ENCODE measurements around the gene DPP3. TPM values are rescaled to one million over a fixed set of nuclear protein-coding genes. Genes with fewer than 3 reads are reported as not detected.
A peak's percentile ranks its signal among the peaks of the same experiment; 100 is the strongest.
"Not testable (repeated sequence)": the region's sequence is repeated elsewhere in the genome, so short reads cannot be mapped to it uniquely, and the experiment has no call there.

DPP3 gene, protein sequence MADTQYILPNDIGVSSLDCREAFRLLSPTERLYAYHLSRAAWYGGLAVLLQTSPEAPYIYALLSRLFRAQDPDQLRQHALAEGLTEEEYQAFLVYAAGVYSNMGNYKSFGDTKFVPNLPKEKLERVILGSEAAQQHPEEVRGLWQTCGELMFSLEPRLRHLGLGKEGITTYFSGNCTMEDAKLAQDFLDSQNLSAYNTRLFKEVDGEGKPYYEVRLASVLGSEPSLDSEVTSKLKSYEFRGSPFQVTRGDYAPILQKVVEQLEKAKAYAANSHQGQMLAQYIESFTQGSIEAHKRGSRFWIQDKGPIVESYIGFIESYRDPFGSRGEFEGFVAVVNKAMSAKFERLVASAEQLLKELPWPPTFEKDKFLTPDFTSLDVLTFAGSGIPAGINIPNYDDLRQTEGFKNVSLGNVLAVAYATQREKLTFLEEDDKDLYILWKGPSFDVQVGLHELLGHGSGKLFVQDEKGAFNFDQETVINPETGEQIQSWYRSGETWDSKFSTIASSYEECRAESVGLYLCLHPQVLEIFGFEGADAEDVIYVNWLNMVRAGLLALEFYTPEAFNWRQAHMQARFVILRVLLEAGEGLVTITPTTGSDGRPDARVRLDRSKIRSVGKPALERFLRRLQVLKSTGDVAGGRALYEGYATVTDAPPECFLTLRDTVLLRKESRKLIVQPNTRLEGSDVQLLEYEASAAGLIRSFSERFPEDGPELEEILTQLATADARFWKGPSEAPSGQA
- total RNA-seq (2014; rRNA removed) (135 and 165 TPM in 2 replicates), Bru-seq, nascent RNA (percentile 51 among the genes with signal in this experiment), BruChase-seq, experiment 1, labeled RNA remaining after a 6-hour chase (percentile 65 among the genes with signal in this experiment), BruChase-seq, experiment 2, labeled RNA remaining after a 2-hour chase (percentile 57 among the genes with signal in this experiment)
- long read RNA-seq, transcript DPP3-209 (18 exons, 2,974 nt), result major isoform, 8 of 93 reads
- long read RNA-seq, transcript DPP3-211 (18 exons, 3,078 nt), result minor isoform, 6 of 93 reads
- long read RNA-seq, partial matches to known transcripts, result 60 of 93 reads
- long read RNA-seq, other reads (novel, unspliced or antisense), result 18 of 93 reads

- BruUV-seq (replicated peaks), result TSS peak; percentile 57
Observed at GRCh38 chr11:66480117-66480938, at the start of gene DPP3. DPP3 (plus strand) TSS chr11:66480434; CDS start chr11:66482201, 1,767 bp downstream.

DNA sequence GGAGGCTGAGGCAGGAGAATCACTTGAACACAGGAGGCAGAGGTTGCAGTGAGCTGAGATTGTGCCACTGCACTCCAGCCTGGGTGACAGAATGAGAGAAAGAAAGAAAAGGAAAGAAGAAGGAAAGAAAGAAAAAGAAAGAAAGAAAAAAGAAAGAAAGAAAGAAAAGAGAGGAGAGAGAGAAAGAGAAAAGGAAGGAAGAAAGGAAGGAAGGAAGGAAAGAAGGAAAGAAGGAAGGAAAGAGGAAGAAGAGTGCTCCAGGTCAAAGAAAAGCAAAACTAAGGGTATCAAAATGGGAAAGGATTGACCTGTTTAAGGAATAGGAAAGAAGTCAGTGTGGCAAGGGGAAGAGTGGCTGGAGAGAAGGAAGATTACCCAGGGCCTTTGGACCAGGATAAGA is 48.9 kb upstream of the DPP3 start:
- H3K79me2 ChIP-seq (ENCODE audit: low read length); BruUV-seq (replicated peaks); H3K4me3 ChIP-seq (ENCODE audit: low read length); H4K20me1 ChIP-seq (ENCODE audit: low read length); ATAC-seq; H3K9me3 ChIP-seq (ENCODE audit: low read length); H3K27ac ChIP-seq (ENCODE audit: low read length); DNase-seq; H3F3A ChIP-seq (ENCODE audit: low read length, unreplicated experiment); CTCF ChIA-PET; H3K9me2 ChIP-seq (replicated peaks; ENCODE audit: low read length); H3K9ac ChIP-seq (ENCODE audit: low read length); H3K4me2 ChIP-seq (ENCODE audit: low read length); H3K4me1 ChIP-seq (ENCODE audit: insufficient read depth, low read length); H3K27me3 ChIP-seq (ENCODE audit: low read length); H2AFZ ChIP-seq (ENCODE audit: low read length); intact Hi-C loops (cut with micrococcal nuclease); POLR2A ChIA-PET (ENCODE audit: unreplicated experiment): not testable (repeated sequence)
- peaks cover 15% of the 10 kb centered on the region for H3K36me3 ChIP-seq (ENCODE audit: low read depth, low read length)

More at GRCh38 chr11:66480117-66480938, at the start of gene DPP3:
- H3K9me2 ChIP-seq (replicated peaks; ENCODE audit: low read length), result no peaks in the 10 kb centered on the region
- H3K27me3 ChIP-seq (ENCODE audit: low read length), result no peaks in the 10 kb centered on the region
- intact Hi-C loops (cut with micrococcal nuclease), result loop anchor here (1.0 kb wide), 1 partner anchor 41 kb away; no protein-coding TSS in a partner anchor
- H3F3A ChIP-seq (ENCODE audit: low read length, unreplicated experiment), result no peaks in the 10 kb centered on the region
- no peaks in the 10 kb centered on the region for H4K20me1 ChIP-seq (ENCODE audit: low read length)
- TF ChIP-seq, protein P1, sequence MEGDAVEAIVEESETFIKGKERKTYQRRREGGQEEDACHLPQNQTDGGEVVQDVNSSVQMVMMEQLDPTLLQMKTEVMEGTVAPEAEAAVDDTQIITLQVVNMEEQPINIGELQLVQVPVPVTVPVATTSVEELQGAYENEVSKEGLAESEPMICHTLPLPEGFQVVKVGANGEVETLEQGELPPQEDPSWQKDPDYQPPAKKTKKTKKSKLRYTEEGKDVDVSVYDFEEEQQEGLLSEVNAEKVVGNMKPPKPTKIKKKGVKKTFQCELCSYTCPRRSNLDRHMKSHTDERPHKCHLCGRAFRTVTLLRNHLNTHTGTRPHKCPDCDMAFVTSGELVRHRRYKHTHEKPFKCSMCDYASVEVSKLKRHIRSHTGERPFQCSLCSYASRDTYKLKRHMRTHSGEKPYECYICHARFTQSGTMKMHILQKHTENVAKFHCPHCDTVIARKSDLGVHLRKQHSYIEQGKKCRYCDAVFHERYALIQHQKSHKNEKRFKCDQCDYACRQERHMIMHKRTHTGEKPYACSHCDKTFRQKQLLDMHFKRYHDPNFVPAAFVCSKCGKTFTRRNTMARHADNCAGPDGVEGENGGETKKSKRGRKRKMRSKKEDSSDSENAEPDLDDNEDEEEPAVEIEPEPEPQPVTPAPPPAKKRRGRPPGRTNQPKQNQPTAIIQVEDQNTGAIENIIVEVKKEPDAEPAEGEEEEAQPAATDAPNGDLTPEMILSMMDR (conservative IDR thresholded peaks at IDR 0.05; ENCODE audit: low read depth, low read length), result no peak
- no peak for TF ChIP-seq EZH2 (IDR thresholded peaks at IDR 0.05; ENCODE audit: low read length, unreplicated experiment)
- no peak for TF ChIP-seq EZH2phosphoT487 (IDR thresholded peaks at IDR 0.05; ENCODE audit: borderline replicate concordance, low read length)
- peak within 1 kb of the TSS; percentile 78 for H3K9ac ChIP-seq (ENCODE audit: low read length)
- no peaks in the 10 kb centered on the region for H3K9me3 ChIP-seq (ENCODE audit: low read length)
- peak; percentile 89 for ATAC-seq
- POLR2A ChIA-PET (ENCODE audit: unreplicated experiment), result interaction anchor here (0.6 to 1.4 kb wide), 9 partner anchors 11 to 590 kb away, joined by 3 to 15 read pairs (median 4); partner anchors contain the start of genes MRPL11, PELI3, RBM4 and YIF1A
- peaks cover 14% of the 10 kb centered on the region for H3K4me1 ChIP-seq (ENCODE audit: insufficient read depth, low read length)
- peak within 1 kb of the TSS; percentile 78 for H3K4me3 ChIP-seq (ENCODE audit: low read length)
- CTCF ChIA-PET, result interaction anchor here (0.5 to 1.4 kb wide), 8 partner anchors 9 to 198 kb away, joined by 3 to 18 read pairs (median 4); partner anchors contain the start of genes BBS1, MRPL11, PELI3 and RBM4B
- peak within 1 kb of the TSS; percentile 53 for H3K27ac ChIP-seq (ENCODE audit: low read length)
- peak within 1 kb of the TSS; percentile 69 for H2AFZ ChIP-seq (ENCODE audit: low read length)
- peak; percentile 99 for DNase-seq
- peaks cover 14% of the 10 kb centered on the region for H3K79me2 ChIP-seq (ENCODE audit: low read length)
- H3K4me2 ChIP-seq (ENCODE audit: low read length), result peak within 1 kb of the TSS; percentile 87
- H3K36me3 ChIP-seq (ENCODE audit: low read depth, low read length), result 0 out of 2 replicates have a peak, but pooled peaks cover under 1% of the 10 kb centered on the region

- H3K4me3 ChIP-seq (ENCODE audit: low read length); H3K4me2 ChIP-seq (ENCODE audit: low read length); DNase-seq; BruUV-seq (replicated peaks); H3F3A ChIP-seq (ENCODE audit: low read length, unreplicated experiment); H3K27ac ChIP-seq (ENCODE audit: low read length); H2AFZ ChIP-seq (ENCODE audit: low read length); H3K4me1 ChIP-seq (ENCODE audit: insufficient read depth, low read length); H3K9me3 ChIP-seq (ENCODE audit: low read length); H3K9ac ChIP-seq (ENCODE audit: low read length); H3K9me2 ChIP-seq (replicated peaks; ENCODE audit: low read length); H3K79me2 ChIP-seq (ENCODE audit: low read length); POLR2A ChIA-PET (ENCODE audit: unreplicated experiment); ATAC-seq; intact Hi-C loops (cut with micrococcal nuclease); H3K27me3 ChIP-seq (ENCODE audit: low read length); H4K20me1 ChIP-seq (ENCODE audit: low read length): not testable (repeated sequence)
- CTCF ChIA-PET, result interaction anchor here (0.6 kb wide), 1 partner anchor 22 kb away, joined by 3 read pairs; no protein-coding TSS in a partner anchor
- peaks cover 22% of the 10 kb centered on the region for H3K36me3 ChIP-seq (ENCODE audit: low read depth, low read length)
Observed at GRCh38 chr11:66431871-66432329, 48.3 kb upstream of the DPP3 start.

Data from PC-3 (cell line).